Astrocyte (in vitro differentiated cells and primary cell): ENCODE measurements around the gene NCAM1.

Experiments used
- EZH2 ChIP-seq: IDR thresholded peaks from 2 replicates; pipeline ENCODE4 v1.6.1; 2012; ENCODE audit warnings: mild to moderate bottlenecking, low read length, inconsistent platforms; ENCODE audit not compliant: insufficient read depth
- TF ChIP-seq, protein P1 (sequence below): IDR thresholded peaks from 2 replicates; pipeline ENCODE4 v1.5.1; 2011; ENCODE audit warnings: low read depth, mild to moderate bottlenecking, inconsistent platforms, low read length, moderate library complexity; ENCODE audit not compliant: insufficient read depth

GRCh38 chr11:113238721-113239120 lies 277.5 kb downstream of the NCAM1 start:
- TF ChIP-seq, protein P1, sequence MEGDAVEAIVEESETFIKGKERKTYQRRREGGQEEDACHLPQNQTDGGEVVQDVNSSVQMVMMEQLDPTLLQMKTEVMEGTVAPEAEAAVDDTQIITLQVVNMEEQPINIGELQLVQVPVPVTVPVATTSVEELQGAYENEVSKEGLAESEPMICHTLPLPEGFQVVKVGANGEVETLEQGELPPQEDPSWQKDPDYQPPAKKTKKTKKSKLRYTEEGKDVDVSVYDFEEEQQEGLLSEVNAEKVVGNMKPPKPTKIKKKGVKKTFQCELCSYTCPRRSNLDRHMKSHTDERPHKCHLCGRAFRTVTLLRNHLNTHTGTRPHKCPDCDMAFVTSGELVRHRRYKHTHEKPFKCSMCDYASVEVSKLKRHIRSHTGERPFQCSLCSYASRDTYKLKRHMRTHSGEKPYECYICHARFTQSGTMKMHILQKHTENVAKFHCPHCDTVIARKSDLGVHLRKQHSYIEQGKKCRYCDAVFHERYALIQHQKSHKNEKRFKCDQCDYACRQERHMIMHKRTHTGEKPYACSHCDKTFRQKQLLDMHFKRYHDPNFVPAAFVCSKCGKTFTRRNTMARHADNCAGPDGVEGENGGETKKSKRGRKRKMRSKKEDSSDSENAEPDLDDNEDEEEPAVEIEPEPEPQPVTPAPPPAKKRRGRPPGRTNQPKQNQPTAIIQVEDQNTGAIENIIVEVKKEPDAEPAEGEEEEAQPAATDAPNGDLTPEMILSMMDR: no peak
- no peak for TF ChIP-seq EZH2
